BLaER1 treated with 17β-estradiol and CSF1 and Interleukin-3, amounts not matched to agents 10 nM and 100 nM (cell line): ENCODE data around the gene COQ7.
A peak's percentile ranks its signal among the peaks of the same experiment; 100 is the strongest.

ENCODE experiments used
- H3K27ac ChIP-seq, 11 experiments: shearing (Covaris generic); formaldehyde crosslinking; 2 replicates each; pipeline ENCODE4 v1.8.1; 2022
- H3K27me3 ChIP-seq, 11 experiments: shearing (Covaris generic); formaldehyde crosslinking; 2 replicates each; pipeline ENCODE4 v1.8.1; 2022
- H3K36me3 ChIP-seq, 11 experiments: shearing (Covaris generic); formaldehyde crosslinking; 2 replicates each; pipeline ENCODE4 v1.8.1; 2022
- H3K4me1 ChIP-seq, 10 experiments: shearing (Covaris generic); formaldehyde crosslinking; 2 replicates each; pipeline ENCODE4 v1.8.1; 2022
- H3K4me2 ChIP-seq, 11 experiments: shearing (Covaris generic); formaldehyde crosslinking; 2 replicates each; pipeline ENCODE4 v1.8.1; 2022
- H3K4me3 ChIP-seq, 10 experiments: shearing (Covaris generic); formaldehyde crosslinking; 2 replicates each; pipeline ENCODE4 v1.8.1; 2022
- H3K9ac ChIP-seq, 11 experiments: shearing (Covaris generic); formaldehyde crosslinking; 2 replicates each; pipeline ENCODE4 v1.8.1; 2022
- H3K9me3 ChIP-seq, 11 experiments: shearing (Covaris generic); formaldehyde crosslinking; replicated peaks in 1 of 11; 2 replicates each; pipeline ENCODE4 v1.8.1; 2022
- H4K20me1 ChIP-seq, 11 experiments: shearing (Covaris generic); formaldehyde crosslinking; 2 replicates each; pipeline ENCODE4 v1.8.1; 2022
- Cebpa-rat ChIP-seq, 11 experiments: shearing (Covaris generic); IDR thresholded peaks; 2 replicates each; pipeline ENCODE4 v1.8.1; 2022

The COQ7 gene

GRCh38 chr16:19067349-19068236, at the start of gene COQ7:
Gene COQ7 (plus strand): TSS chr16:19067614. CDS start chr16:19067665, 51 bp downstream.
- peak within 1 kb of the TSS; percentile 59 to 86 (median 78) for H3K4me3 ChIP-seq
- no peaks in the 10 kb centered on the region for H4K20me1 ChIP-seq
- H3K4me1 ChIP-seq = peaks cover 23 to 37% (median 27%) of the 10 kb centered on the region in 10 experiments
- H3K36me3 ChIP-seq = peaks cover 3 to 18% (median 12%) of the 10 kb centered on the region in 11 experiments; a peak in 19 of 22 replicates
- H3K27me3 ChIP-seq = no peaks in the 10 kb centered on the region
- TF ChIP-seq Cebpa-rat (IDR thresholded peaks at IDR 0.05) = peak in 9 of 11 experiments; percentile 57 to 89 (median 74); a peak in 16 of 22 replicates
- H3K9me3 ChIP-seq = peaks cover 0 to 15% (median 4%) of the 10 kb centered on the region in 11 experiments; a peak in 12 of 22 replicates
- H3K9ac ChIP-seq = peak within 1 kb of the TSS; percentile 95 to 100 (median 97)
- H3K4me2 ChIP-seq = peak within 1 kb of the TSS; percentile 64 to 97 (median 89)
- peak within 1 kb of the TSS; percentile 97 to 100 (median 99) for H3K27ac ChIP-seq

GRCh38 chr16:19020689-19021088, 46.7 kb upstream of the COQ7 start:
- H3K27ac ChIP-seq = no peak overlapping the region
- no peak overlapping the region for H3K4me2 ChIP-seq
- no peak overlapping the region for H3K9ac ChIP-seq
- no peak overlapping the region for H3K4me3 ChIP-seq
- no peak for TF ChIP-seq Cebpa-rat (IDR thresholded peaks at IDR 0.05)
- H3K4me1 ChIP-seq = no peaks in the 10 kb centered on the region
- no peaks in the 10 kb centered on the region for H4K20me1 ChIP-seq
- H3K27me3 ChIP-seq = no peaks in the 10 kb centered on the region
- H3K36me3 ChIP-seq = no peaks in the 10 kb centered on the region
- no peaks in the 10 kb centered on the region for H3K9me3 ChIP-seq

GRCh38 chr16:19021747-19022146, 45.7 kb upstream of the COQ7 start:
- no peaks in the 10 kb centered on the region for H3K9me3 ChIP-seq
- H3K27me3 ChIP-seq = no peaks in the 10 kb centered on the region
- no peaks in the 10 kb centered on the region for H3K36me3 ChIP-seq
- no peaks in the 10 kb centered on the region for H3K4me1 ChIP-seq
- no peaks in the 10 kb centered on the region for H4K20me1 ChIP-seq
- H3K4me2 ChIP-seq = no peak overlapping the region
- no peak overlapping the region for H3K9ac ChIP-seq
- no peak overlapping the region for H3K27ac ChIP-seq
- no peak for TF ChIP-seq Cebpa-rat (IDR thresholded peaks at IDR 0.05)
- no peak overlapping the region for H3K4me3 ChIP-seq

- Histone ChIP-seq H3K4me2 (no peak overlapping the region), H3K27me3 (no peaks in the 10 kb centered on the region), H3K36me3 (no peaks in the 10 kb centered on the region), H3K4me1 (no peaks in the 10 kb centered on the region), H3K4me3 (no peak overlapping the region), H3K9ac (no peak overlapping the region), H3K27ac (no peak overlapping the region), H4K20me1 (no peaks in the 10 kb centered on the region), H3K9me3 (no peaks in the 10 kb centered on the region)
- TF ChIP-seq Cebpa-rat (IDR thresholded peaks at IDR 0.05) = no peak
Measured at GRCh38 chr16:19027416-19027815, 40.0 kb upstream of the COQ7 start.

GRCh38 chr16:19029980-19030379, 37.4 kb upstream of the COQ7 start:
- no peak for TF ChIP-seq Cebpa-rat (IDR thresholded peaks at IDR 0.05)
- H3K27me3 ChIP-seq = no peaks in the 10 kb centered on the region
- peaks cover 0 to 2% (median 0%) of the 10 kb centered on the region in 11 experiments; a peak in 2 of 22 replicates for H3K9me3 ChIP-seq

GRCh38 chr16:19031738-19032137, 35.7 kb upstream of the COQ7 start:
- Histone ChIP-seq H3K4me3 (no peak overlapping the region), H3K36me3 (no peaks in the 10 kb centered on the region), H4K20me1 (no peaks in the 10 kb centered on the region), H3K4me2 (no peak overlapping the region), H3K9ac (no peak overlapping the region), H3K27ac (no peak overlapping the region), H3K27me3 (no peaks in the 10 kb centered on the region), H3K9me3 (peaks cover 5 to 20% (median 12%) of the 10 kb centered on the region in 11 experiments; a peak in 16 of 22 replicates), H3K4me1 (no peaks in the 10 kb centered on the region)
- no peak for TF ChIP-seq Cebpa-rat (IDR thresholded peaks at IDR 0.05)

More at GRCh38 chr16:19029980-19030379, 37.4 kb upstream of the COQ7 start:
- no peak overlapping the region for H3K4me3 ChIP-seq
- no peaks in the 10 kb centered on the region for H3K36me3 ChIP-seq
- no peak overlapping the region for H3K27ac ChIP-seq
- H4K20me1 ChIP-seq = no peaks in the 10 kb centered on the region
- no peak overlapping the region for H3K4me2 ChIP-seq
- H3K9ac ChIP-seq = no peak overlapping the region
- H3K4me1 ChIP-seq = no peaks in the 10 kb centered on the region

- H3K36me3 ChIP-seq = no peaks in the 10 kb centered on the region
- H3K9me3 ChIP-seq = peaks cover 8 to 28% (median 17%) of the 10 kb centered on the region in 11 experiments; a peak in 16 of 22 replicates
- H3K9ac ChIP-seq = no peak overlapping the region
- no peaks in the 10 kb centered on the region for H3K4me1 ChIP-seq
- H3K27ac ChIP-seq = no peak overlapping the region
- no peaks in the 10 kb centered on the region for H4K20me1 ChIP-seq
- TF ChIP-seq Cebpa-rat (IDR thresholded peaks at IDR 0.05) = no peak
- H3K4me2 ChIP-seq = no peak overlapping the region
- no peaks in the 10 kb centered on the region for H3K27me3 ChIP-seq
- no peak overlapping the region for H3K4me3 ChIP-seq
Measured at GRCh38 chr16:19033761-19034160, 33.7 kb upstream of the COQ7 start.

GRCh38 chr16:19040400-19040799, 27.0 kb upstream of the COQ7 start:
- Histone ChIP-seq H3K36me3 (no peaks in the 10 kb centered on the region), H3K4me2 (no peak overlapping the region), H3K4me3 (no peak overlapping the region), H3K9ac (no peak overlapping the region), H4K20me1 (no peaks in the 10 kb centered on the region), H3K4me1 (0 out of 20 replicates have a peak, but pooled peaks cover 0 to 6% (median 0%) of the 10 kb centered on the region in 10 experiments), H3K27me3 (no peaks in the 10 kb centered on the region), H3K9me3 (peaks cover 8 to 23% (median 17%) of the 10 kb centered on the region in 11 experiments; a peak in 16 of 22 replicates), H3K27ac (no peak overlapping the region)
- TF ChIP-seq Cebpa-rat (IDR thresholded peaks at IDR 0.05) = no peak

GRCh38 chr16:19044769-19045168, 22.6 kb upstream of the COQ7 start:
- Histone ChIP-seq H3K36me3 (no peaks in the 10 kb centered on the region), H3K9ac (no peak overlapping the region), H3K4me1 (peaks cover 0 to 6% (median 0%) of the 10 kb centered on the region in 10 experiments; a peak in 1 of 20 replicates), H3K27ac (no peak overlapping the region), H4K20me1 (no peaks in the 10 kb centered on the region), H3K4me2 (no peak overlapping the region), H3K9me3 (no peaks in the 10 kb centered on the region), H3K27me3 (no peaks in the 10 kb centered on the region), H3K4me3 (no peak overlapping the region)
- no peak for TF ChIP-seq Cebpa-rat (IDR thresholded peaks at IDR 0.05)
